ENCODE data around the gene CPED1.
"Not testable (repeated sequence)": the region's sequence is repeated elsewhere in the genome, so short reads cannot be mapped to it uniquely, and the experiment has no call there.

CPED1 gene

DNA sequence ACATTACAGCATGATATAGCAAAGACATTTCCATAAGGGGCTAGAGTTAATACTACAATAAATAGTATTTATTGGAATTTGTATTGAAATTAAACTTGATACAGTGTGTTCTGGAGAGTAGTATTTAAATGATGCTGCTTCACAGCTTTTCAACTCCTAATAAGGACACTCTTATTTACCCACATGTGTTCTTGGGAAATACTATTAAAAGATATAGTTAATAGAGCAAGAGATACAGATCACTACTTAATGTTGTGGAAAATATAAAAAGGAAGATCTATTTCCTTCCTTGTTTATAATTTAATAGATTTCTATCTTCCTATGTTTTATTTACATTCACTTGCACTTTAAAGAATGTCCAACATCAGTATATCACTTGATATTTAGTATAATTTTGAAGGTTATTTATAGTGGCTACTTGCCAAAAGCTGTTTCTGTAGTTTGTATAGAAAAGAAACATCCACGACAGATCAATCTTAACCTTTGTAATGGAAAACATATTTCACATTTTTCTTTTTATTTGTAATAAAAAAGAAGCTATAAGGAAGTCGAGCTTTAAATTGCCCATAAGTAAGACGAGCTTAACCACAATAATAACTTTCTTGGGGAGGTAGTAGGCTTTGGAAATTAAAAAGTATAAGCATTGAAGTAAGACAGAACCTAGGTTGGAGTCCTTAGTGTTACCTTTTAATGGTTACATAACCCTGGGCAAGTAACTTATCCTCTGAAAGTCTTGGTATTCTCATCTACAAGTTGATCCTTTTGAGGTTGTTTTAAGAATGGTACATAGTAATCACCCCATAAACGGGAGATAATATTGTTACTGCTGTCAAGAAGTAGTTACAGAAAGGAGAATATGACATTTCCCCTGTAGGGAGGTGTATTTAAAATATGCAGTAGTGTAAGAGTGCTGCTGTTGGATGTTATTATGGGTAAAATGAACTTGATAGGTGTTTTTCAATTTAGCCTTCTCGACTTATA lies 32.8 kb downstream of the CPED1 start:
- DNase-seq: no peak

DNA sequence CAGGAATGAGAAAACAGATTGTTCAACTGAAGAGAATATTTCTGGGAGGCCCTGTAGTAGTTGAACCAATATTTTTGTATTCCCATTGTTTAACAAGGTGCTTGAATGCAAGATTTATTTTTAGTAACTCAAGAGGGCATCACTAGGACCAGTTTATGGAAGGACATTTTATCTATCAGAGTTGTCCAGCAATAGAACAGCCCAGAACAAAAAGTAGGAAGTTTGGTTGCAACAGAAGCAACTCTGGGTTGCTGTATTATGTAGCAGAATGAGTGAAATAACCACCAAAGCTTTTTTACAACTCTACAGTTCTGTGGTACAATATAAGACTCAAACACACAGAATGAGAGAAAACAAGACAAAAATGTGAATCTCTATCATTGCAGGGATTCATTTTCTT lies 34.7 kb downstream of the CPED1 start:
- no peak for DNase-seq

DNA sequence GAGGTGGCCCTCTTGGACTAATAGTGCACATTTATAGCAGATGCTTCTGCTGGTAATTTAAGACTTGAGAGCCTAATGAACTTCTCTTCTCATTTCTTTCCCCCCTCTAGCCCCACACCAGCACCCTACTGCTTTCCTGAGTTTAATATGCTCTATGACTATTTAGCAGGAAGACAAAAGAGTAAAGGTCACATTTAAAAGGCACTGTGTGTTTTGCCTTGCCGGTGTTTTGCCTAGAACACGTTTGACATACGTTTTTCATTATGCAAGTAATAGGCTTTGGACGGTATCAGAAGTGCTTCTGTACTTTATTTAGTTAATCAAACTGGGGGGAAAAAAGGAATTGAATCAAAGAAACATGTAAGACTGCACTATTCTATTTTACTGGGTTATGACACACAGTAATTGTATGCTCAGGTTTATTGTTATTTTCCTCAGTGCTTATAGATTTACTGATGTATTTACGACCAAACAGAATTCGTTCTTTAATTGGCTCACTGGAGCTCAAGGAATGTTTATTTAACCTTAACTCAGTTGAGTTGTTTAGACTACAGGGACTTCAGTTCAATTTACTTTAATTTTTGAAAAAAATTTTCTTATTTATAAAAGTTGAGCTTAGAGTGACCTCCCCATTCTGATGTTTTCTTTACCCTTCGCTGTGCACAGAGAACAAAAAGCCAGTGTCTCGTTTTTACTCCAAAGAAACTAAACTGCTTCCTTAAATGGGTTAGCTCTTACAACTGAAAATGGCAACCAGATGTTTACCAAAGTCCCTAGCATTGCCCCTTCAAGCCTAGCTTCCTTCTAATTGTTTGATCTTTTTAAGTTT lies 35.4 kb downstream of the CPED1 start:
- DNase-seq: no peak

DNA sequence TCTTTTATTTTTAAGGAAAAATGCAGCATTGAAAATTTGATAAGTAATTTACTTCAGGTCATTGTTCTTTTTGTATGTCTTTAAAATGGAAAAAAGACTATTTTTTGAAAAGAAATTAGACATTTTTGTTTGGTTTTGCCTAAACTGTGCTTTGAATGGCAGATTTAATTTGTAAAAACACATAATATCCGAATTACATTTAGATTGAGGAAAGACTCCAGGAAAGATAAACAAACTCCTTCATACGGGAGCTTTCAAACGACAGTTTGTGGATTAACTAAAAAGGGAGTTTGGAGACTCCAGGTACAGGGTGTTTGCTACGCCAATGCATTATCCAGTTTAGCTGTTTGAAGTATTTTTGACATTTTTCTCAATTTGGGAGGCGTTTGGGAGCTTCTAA lies 36.1 kb downstream of the CPED1 start:
- no peak for DNase-seq

DNA sequence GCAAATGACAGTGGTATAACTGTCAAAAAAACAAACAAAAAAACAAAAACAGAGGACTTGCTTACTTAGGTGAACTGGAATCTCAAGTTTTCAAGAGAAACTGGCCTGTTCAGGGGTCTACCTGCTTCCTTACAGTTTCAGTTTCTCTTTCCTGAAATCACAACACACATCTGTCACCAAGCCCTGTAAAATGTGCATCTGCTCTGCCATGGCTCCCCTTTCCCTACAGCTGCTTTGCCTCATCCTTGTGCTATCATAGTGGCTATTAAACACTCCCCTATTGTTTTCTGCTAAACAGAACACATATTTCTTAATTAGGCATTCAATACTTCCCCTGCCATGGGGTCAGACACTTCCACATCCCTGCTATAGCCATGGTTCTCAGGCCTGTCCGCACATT lies 37.6 kb downstream of the CPED1 start:
- DNase-seq: no peak

DNA sequence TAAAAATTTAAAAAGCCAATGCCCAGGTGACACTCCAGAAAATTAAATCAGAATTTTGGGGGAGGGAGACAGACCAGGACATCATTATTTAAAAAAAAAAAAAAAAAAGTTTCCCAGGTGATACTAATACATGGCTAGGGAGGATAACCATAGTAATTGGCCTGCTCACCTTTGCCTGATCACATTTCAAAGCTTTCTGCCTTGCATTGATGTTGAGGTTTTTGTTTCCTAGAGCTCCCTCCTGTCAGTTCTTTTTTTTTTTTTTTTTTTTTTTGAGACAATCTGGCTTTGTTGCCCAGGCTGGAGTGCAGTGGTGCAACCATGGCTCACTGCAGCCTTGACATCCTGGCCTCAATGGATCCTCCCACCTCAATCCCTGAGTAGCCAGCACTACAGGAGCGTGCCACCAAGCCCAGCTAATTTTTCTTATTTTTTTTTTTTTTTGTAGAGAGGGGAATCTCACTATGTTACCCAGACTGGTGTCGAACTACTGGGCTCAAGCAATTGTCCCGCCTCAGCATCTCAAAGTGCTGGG lies 38.1 kb downstream of the CPED1 start:
- DNase-seq: no peak

DNA sequence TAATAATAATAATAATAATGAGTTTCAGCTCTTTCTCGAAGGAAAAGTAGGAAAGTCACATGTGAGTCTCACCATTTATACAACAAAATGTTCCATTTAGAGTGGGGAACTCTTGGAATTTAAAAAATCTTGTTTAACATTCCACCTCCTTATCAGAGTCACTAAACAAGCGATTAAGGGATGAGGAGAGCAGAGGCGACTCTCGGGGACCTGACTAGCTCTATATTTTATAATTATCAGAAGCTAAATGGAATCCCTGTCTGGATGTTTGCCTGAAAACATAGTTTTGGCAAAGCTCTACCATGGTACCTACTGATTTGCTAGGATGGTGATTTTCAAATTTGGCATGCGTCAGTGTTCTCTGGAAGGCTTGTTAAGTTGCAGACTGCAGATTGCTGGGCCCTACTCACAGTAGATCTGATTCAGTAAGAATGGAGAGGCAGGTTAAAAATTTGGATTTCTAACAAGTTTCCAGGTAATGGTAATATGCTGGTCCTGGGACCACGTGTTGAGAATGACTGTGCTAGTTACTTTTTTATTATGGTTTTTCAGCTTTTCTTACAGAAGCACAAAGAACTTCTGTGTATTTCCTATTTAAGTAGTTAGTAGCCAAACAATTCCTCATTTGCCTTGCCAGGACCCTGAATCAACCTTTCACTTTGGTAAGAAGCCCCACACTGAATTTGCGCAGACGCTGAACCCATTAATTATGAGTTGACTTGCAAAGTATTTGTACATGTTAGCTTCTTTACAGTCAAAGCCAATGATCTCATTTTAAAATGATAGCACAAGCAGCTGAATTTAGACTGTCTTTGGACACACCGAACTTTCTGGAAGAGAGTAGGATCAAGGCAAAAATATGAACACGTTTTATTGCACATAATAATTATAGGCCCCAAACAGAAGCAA lies 39.5 kb downstream of the CPED1 start:
- DNase-seq: no peak

DNA sequence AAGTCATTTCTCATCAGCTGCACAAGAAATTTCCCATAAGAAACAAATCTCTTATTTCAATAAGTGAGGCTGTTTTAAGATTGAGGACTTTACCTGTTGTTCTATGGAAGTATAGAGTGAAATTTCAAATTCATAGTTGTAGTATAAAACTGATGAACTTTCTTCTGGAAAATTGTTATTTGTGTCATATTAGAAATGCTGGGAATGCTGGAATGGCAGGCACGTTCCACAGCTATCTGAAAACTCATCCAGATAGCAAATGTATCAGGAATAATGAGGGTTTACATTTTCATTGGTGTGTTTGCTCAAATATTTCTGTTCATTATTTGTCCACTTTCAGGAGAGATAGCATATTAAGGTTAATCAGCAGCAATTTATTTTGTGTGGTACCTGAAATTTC lies 40.8 kb downstream of the CPED1 start:
- DNase-seq: no peak

DNA sequence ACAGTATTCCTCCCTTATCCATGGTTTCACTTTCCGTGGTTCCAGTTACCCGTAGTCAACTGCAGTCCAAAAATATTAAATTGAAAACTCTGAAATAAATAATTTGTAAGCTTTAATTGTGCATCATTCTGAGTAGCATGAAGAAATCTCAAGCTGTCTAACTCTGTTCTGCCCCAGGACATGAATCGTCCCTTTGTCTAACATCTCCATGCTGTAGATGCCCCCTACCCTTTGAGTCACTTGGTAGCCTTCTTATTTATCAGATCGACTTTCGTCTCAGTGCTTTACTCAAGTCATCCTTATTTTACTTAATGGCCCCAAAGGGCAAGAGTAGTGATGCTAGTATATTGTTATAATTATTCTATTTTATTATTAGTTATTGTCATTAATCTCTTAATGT lies 41.8 kb downstream of the CPED1 start:
- no peak for DNase-seq

DNA sequence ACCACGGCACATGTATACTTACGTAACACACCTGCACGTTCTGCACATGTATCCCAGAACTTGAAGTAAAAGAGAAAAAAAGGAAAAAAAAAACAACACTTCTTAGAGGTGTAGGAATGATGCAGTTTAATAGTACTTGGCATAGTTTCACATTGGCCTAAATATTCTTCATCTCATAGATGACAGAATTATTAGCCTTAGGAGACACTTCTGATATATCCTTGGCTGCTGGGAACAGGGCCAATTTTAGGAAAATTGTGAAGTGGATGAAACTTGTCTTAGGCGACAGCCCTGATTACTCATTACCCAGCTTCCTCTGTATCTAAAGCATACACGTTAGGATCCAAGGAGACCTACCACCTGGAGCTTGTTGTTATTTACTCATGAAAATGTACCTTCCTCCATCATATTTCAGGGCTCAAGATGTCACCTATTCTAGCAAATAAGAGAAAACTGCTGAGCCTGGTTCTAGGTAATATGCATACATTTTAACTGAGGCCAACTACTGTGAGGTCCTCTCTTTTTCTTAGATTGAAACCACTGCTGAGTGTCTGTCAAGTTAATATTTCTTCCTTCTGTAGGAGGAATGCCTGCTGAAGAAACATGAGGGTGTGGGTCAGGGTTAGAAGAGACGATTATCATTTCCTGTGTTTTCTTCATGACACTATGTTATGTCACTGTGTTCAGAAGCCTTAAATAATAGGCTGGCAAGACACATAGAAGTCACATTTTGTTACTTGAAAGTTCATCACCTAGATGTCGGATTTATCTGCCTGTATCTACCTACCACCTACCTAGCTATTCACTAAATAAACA lies 44.3 kb downstream of the CPED1 start:
- DNase-seq: no peak

DNA sequence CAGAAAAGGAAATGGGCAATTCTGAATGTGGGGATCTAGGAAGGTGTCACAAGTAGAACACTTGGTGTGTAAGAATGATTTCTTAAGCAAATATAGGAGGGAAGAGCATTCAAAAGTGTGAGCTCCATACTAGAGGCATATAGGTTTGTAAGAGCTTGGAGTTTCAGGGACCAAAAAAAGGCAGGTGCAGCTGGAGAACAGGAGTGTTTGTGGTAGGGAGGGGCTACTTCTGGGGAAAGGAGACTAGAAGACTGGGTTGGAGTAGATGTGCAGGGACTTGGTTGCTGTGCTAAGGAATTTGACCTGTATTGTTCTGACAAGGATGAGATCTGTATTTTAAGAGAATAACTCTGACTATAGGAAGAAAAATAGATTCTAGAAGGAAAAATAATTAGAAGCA lies 46.4 kb downstream of the CPED1 start:
- DNase-seq: no peak

DNA sequence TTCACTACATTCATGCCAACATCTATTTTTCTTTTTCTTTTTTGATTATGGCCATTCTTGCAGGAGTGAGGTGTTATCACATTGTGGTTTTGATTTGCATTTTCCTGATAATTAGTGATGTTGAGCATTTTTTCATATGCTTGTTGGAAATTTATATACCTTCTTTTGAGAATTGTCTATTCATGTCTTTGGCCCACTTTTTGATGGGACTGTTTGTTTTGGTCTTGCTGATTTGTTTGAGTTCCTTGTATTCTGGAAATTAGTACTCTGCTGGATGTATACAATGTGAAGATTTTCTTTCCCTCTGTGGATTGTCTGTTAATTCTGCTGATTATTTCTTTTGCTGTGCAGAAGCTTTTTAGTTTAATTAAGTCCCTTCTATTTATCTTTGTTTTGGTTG lies 48.3 kb downstream of the CPED1 start:
- not testable (repeated sequence) for DNase-seq

DNA sequence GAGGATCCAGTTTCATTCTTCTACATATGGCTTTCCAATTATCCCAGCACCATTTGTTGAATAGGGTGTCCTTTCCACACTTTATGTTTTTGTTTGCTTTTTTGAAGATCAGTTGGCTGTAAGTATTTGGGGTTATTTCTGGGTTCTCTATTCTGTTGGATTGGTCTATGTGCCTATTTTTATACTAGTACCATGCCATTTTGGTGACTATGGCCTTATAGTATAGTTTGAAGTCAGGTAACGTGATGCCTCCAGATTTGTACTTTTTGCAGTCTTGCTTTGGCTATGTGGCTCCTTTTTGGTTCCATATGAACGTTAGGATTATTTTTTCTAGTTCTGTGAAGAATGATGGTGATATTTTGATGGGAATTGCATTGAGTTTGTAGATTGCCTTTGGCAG lies 48.8 kb downstream of the CPED1 start:
- not testable (repeated sequence) for DNase-seq

DNA sequence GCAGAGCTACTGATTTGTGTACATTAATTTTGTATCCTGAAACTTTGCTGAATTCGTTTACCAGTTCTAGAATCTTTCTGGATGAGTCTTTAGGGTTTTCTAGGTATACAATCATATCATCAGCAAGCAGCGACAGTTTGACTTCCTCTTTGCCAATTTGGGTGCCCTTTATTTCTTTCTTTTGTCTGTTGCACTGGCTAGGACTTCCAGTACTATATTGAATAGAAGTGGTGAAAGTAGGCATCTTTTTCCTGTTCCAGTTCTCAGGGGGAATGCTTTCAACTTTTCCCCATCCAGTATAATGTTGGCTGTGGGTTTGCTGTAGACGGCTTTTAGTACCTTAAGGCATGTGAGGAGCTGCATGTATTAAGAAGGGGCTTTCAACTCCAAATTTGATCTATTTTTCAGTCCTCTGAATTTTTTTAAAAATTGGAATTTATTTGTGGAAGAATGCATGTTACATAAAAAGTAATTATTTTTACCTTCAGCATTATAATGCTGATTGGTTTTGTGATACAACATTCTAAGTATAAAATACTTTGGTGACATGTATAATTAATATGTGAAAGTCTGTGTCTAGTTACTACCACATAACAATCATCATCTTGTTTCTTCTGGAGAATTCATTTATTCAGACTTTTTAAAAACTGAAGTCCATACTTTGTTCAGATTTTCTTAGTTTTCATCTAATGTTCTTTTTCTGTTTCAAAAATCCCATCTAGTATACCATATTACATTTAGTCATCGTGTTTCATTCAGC lies 49.6 kb downstream of the CPED1 start:
- DNase-seq: no peak

DNA sequence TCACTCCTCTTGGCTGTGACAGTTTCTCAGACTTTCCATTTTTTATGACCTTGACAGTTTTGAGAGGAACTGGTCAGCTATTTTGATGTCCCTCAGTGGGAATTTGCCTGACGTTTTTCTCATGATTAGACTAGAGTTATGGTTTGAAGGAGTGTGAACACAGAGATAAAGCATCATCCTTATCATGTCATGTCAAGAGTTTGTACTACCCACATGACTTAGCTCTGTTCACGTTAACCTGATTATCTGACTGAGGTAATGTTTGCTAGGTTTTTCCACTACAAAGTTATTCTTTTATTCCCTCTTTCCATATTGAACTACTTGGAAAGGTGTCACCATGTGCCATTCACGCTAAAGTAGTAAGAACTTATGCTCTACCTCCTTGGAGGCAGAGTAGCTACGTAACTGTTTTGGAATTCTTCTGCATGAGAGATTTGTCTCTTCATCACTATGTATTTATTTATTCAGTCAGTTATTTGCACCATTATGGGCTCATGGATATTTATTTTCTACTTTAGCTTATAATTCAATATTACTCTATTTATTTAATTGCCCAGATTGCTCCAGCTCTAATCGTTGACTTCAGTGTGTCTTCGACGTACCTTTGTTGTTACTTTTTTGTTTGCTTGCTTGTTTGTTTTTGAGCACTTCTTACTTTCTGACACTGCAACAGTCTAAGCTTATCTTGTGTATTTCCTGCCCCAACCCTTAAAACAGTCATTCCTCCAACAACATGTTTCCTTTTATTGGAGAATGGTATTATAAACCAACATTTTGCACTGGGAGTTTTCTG lies 50.4 kb downstream of the CPED1 start:
- DNase-seq: no peak

DNA sequence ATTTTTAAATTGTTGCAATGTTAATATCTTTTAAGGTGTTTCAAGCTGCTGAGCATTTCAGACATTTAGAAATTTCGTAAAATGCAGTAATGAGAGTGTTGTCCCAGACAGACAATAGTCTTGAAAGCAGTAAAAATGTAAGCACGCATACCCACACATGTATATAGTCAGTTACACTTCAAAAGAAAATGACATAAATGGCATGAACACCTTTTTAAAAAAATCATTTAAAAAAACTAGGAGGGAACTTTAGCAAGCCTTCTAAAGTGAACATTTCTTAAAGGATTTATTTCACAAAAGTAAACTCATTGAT lies 51.0 kb downstream of the CPED1 start:
- no peak for DNase-seq

DNA sequence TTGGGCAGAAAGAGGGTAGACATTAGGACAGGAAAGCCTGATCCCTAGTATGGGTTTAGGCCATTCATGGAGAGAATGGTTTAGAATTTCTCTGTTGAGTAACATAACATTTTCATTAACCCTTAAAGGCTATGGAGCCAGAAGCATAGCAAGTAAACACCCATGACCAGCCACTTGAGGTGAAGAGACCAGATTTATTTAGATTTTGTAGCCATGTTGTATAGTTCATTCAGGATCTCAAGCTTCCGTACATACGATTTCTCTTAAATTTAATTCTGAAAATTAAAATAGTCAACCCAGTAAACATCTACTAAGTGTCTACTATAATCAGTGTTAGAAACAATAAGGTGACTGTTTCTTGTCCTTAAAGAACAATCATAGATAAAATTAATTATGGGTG lies 51.5 kb downstream of the CPED1 start:
- no peak for DNase-seq

DNA sequence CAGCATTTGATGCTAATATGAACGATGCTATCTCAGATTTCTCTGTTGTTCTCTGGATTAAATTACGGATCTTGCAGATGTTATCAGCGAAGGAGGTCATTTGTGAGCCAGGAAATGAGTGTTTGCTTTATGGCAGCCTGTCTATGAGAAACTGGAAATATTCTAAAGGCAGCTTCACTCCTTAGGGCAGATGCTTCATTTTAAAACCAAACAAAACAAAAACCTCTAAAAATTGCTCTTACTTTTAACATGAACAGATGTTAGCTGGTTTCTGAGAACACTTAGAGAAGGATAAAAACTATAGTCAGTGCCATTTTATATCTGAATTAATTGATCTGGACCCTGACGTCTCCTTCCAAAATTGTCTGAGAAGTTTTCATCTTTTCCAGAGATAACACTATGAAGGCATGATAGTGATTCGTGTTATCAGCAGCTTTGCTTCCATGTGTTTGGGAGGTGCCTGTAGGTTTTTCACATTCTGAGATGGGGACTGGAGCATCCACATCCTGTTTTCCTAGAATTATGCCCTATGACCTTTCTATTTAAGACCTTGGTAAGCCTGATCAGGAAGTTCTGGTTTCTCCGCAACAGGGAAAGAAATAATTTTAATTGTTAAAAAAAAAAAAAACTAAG lies 53.1 kb downstream of the CPED1 start:
- DNase-seq: no peak

DNA sequence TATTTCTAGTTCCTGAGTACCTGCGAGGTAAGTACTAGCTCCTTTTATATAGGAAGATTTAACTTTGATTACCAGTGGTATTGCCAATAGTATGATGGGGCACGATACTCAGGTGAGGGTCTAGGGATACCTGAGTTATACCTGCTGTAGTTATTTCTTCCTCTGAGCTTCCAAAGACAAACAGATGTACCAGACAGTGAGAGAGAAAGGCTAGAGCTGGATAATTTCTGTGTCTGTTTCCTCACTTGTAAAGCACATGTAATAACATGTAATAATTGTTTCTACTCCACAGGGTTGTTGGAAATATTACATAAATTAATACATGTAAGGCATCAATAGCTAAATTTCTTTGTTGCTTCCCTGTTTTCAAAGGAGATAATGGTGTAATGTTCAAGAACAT lies 53.7 kb downstream of the CPED1 start:
- DNase-seq: no peak

DNA sequence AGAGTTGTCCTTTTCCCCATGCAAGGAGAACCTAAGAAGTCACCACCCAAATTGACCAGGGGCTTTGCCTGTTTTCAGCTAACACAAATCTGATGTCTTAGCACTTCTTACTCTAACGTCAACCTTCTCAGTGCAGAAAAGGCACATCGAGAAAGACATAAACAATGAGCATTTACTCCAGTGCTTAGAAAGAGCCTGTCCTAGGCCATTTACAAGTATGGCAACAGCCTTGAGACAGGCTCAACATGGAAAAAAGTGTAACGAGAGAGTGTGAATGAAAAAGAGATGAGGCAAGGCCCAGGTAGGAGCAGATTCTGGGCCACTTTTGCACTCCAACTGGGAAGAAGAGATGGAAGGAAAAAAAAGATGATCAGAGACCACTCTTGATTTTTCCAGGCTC lies 54.4 kb downstream of the CPED1 start:
- no peak for DNase-seq
